ENCODE results near the gene TRPV5. TPM values are rescaled to one million over a fixed set of nuclear protein-coding genes. Genes with fewer than 3 reads are reported as not detected.

TRPV5 gene
- total RNA-seq, 2 donors from 2014 or later: not detected

GRCh38 chr7:142915315-142915714 is 18.2 kb downstream of the TRPV5 start:
- ATAC-seq: no peak
- DNase-seq: no peak
- intact Hi-C loops (cut with DNase I, micrococcal nuclease): no loop called here

- DNase-seq: no peak
- intact Hi-C loops (cut with DNase I, micrococcal nuclease): no loop called here
These were observed 19.4 kb downstream of the TRPV5 start for GRCh38 chr7:142914121-142914520.

GRCh38 chr7:142913566-142913965 is 20.0 kb downstream of the TRPV5 start:
- no peak for DNase-seq
- intact Hi-C loops (cut with DNase I, micrococcal nuclease): no loop called here
- ATAC-seq: no peak

More at GRCh38 chr7:142914121-142914520, 19.4 kb downstream of the TRPV5 start:
- ATAC-seq: no peak

- intact Hi-C loops (cut with DNase I, micrococcal nuclease): no loop called here
- DNase-seq (no peak), ATAC-seq (no peak)
These were observed 20.5 kb downstream of the TRPV5 start for GRCh38 chr7:142913051-142913450.

GRCh38 chr7:142910481-142910880 is 23.1 kb downstream of the TRPV5 start:
- no peak for DNase-seq
- intact Hi-C loops (cut with DNase I, micrococcal nuclease): no loop called here

GRCh38 chr7:142910031-142910433 is 23.5 kb downstream of the TRPV5 start:
- no peak for DNase-seq
- intact Hi-C loops (cut with DNase I, micrococcal nuclease): no loop called here
- peak; percentile 33 for ATAC-seq

More at GRCh38 chr7:142910481-142910880, 23.1 kb downstream of the TRPV5 start:
- ATAC-seq: peak; percentile 5

GRCh38 chr7:142908921-142909890 is 24.3 kb downstream of the TRPV5 start:
- DNase-seq: no peak
- intact Hi-C loops (cut with DNase I, micrococcal nuclease): no loop called here
- peak; percentile 52 for ATAC-seq

GRCh38 chr7:142908290-142908689 is 25.3 kb downstream of the TRPV5 start:
- ATAC-seq (no peak), DNase-seq (no peak)
- intact Hi-C loops (cut with DNase I, micrococcal nuclease): no loop called here

- intact Hi-C loops (cut with DNase I, micrococcal nuclease): no loop called here
These were observed 26.9 kb downstream of the TRPV5 start for GRCh38 chr7:142906643-142907042.

GRCh38 chr7:142905759-142906158 is 27.8 kb downstream of the TRPV5 start:
- DNase-seq: no peak
- ATAC-seq: no peak
- intact Hi-C loops (cut with DNase I, micrococcal nuclease): no loop called here

More at GRCh38 chr7:142906643-142907042, 26.9 kb downstream of the TRPV5 start:
- DNase-seq (no peak), ATAC-seq (no peak)

- intact Hi-C loops (cut with DNase I, micrococcal nuclease): no loop called here
- ATAC-seq (no peak), DNase-seq (no peak)
These were observed 29.4 kb downstream of the TRPV5 start for GRCh38 chr7:142904128-142904527.

GRCh38 chr7:142901426-142902259 is 31.9 kb downstream of the TRPV5 start:
- ATAC-seq (no peak), DNase-seq (no peak)
- intact Hi-C loops (cut with DNase I, micrococcal nuclease): no loop called here

GRCh38 chr7:142899661-142900060 is 33.9 kb downstream of the TRPV5 start:
- DNase-seq: no peak
- intact Hi-C loops (cut with DNase I, micrococcal nuclease): no loop called here
- ATAC-seq: no peak

- no peak for DNase-seq
- ATAC-seq: peak; percentile 21
- intact Hi-C loops (cut with DNase I, micrococcal nuclease): no loop called here
These were observed 35.0 kb downstream of the TRPV5 start for GRCh38 chr7:142898377-142899170.

GRCh38 chr7:142897691-142898090 is 35.9 kb downstream of the TRPV5 start:
- no peak for ATAC-seq
- intact Hi-C loops (cut with DNase I, micrococcal nuclease): no loop called here
- DNase-seq: no peak

GRCh38 chr7:142896741-142897379 is 36.7 kb downstream of the TRPV5 start:
- DNase-seq (no peak), ATAC-seq (no peak)
- intact Hi-C loops (cut with DNase I, micrococcal nuclease): no loop called here

GRCh38 chr7:142896151-142896550 is 37.4 kb downstream of the TRPV5 start:
- intact Hi-C loops (cut with DNase I, micrococcal nuclease): no loop called here
- ATAC-seq (no peak), DNase-seq (no peak)

- no peak for ATAC-seq
- no peak for DNase-seq
- intact Hi-C loops (cut with DNase I, micrococcal nuclease): no loop called here
These were observed 38.5 kb downstream of the TRPV5 start for GRCh38 chr7:142894985-142895593.

All from left colon (tissue), 2 donors.